Measurements from ENCODE around the gene BCDIN3D. TPM values are rescaled to one million over a fixed set of nuclear protein-coding genes. Genes with fewer than 3 reads are reported as not detected.

BCDIN3D gene
- total RNA-seq, result 2.4 and 3.3 TPM in 2 replicates

DNA sequence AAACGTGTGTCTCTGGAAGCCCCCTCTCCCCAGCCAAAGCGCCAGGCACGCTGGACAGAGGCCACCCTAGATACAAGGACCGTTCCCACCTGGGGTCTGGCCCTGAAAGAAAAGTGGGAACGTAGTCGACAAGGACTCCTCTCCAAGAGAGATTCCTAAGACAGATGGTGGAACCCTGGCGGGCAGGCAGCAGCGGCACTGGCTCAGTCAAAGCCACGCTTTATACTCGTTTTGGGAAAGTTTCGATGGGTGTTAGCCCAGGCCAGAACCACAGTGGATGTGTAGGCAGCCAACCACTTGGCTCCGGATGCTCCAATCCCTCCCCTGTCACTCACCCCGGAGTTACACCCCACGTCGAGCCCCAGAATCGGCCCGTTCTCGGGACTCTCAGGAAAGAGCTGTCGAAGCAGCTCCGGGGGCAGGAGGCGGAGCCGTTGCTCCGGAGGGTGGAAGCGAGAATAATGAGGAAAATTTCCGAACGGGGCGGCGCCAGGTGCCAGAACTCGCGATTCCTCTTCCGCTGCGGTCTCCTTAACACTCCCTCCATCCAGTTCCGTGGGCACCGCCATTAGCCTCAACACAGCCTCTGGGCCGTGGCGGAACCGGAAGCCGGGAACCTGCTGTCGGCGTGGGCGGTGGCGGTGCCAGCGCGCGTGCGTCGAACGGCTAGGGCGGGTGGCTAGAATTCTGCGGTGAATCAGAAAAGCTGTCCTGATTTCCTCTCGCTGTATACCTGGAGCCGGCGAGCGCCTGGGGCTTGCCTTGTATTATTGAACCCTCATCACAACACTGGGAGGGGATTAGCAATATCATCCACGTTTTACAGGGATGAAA lies at the start of gene BCDIN3D:
TSS of gene BCDIN3D (minus strand) at position 588 of the 834 bp plus-strand sequence. CDS start at position 569, 19 bp downstream.

DNA sequence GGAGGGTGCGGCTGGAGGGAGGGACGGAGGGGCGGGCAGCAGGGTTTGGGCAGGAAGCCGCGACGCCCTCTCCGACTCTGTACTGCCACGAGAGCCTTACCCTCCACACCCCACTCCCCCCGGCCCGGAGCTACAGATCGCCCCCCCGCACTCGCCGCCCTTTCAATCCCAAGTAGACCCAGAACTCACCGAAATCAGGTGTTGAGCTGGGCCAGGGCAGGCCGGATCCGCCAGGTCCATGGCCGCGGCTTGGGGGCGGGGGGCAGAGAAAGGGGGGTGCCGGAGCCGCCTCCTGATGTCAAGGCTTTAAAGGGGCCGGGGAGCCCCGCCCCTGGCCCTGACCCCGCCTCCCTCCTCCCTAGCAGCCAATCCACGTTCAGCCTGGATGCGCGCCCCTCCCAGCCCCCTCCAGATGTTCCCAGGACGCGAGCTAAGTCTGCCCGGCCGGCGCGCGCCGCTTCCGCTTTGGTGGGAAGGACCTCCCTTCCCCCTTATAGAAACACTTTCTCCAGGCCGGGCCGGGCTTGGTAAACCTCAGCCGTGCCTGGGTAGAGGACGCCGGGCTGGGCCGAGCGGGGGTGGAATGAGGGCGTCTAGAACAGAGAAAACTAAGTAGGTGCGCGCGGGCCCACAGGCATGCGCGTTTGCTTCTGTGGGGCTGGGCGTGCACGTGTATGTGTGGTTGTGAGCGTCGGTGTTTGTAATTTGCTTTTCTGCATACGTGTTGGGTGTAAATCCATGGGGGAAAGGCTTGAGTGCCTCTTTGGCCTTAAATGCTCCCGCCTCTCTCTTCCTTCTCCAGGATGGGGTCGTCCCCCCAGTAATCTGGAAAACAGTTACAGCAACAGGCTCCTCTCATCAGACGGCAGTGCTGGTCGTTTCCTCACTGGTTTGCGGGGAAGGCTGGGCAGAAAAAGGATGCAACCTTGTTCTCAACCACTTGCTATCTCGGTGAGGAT lies 14.5 kb downstream of the BCDIN3D start, which contains the start of gene NCKAP5L:
TSS of gene NCKAP5L (minus strand) at position 281 of the 959 bp plus-strand sequence. CDS start 24,369 bp downstream, outside the sequence.

Other genes with a start within 250 kb of the BCDIN3D start
- 0.14 and 0.44 TPM in 2 replicates for gene FAM186B, start 237.5 kb downstream of the BCDIN3D start, total RNA-seq
- 7.6 and 11.2 TPM in 2 replicates for gene PRPF40B, start 219.5 kb downstream of the BCDIN3D start, total RNA-seq
- 28.2 and 80.6 TPM in 2 replicates for gene FMNL3, start 135.7 kb downstream of the BCDIN3D start, total RNA-seq
- 511 and 533 TPM in 2 replicates for gene TMBIM6, start 101.5 kb downstream of the BCDIN3D start, total RNA-seq
- 39.7 and 40.3 TPM in 2 replicates for gene NCKAP5L, start 14.7 kb downstream of the BCDIN3D start, total RNA-seq
- 0.29 and 6.6 TPM in 2 replicates for gene FAIM2, start 60.8 kb upstream of the BCDIN3D start, total RNA-seq
- gene AQP2, start 107.6 kb upstream of the BCDIN3D start, total RNA-seq, result not detected in 2 replicates
- gene AQP5, start 118.8 kb upstream of the BCDIN3D start, total RNA-seq, result not detected in 2 replicates
- not detected in 2 replicates for gene AQP6, start 129.8 kb upstream of the BCDIN3D start, total RNA-seq
- gene RACGAP1, start 182.4 kb upstream of the BCDIN3D start, total RNA-seq, result 6.1 and 123 TPM in 2 replicates
- 0.72 and 3.5 TPM in 2 replicates for gene ASIC1, start 214.5 kb upstream of the BCDIN3D start, total RNA-seq
- gene SMARCD1, start 242.2 kb upstream of the BCDIN3D start, total RNA-seq, result 52.3 and 89.6 TPM in 2 replicates